ENCODE measurements around the gene ARSB. TPM values are rescaled to one million over a fixed set of nuclear protein-coding genes. Genes with fewer than 3 reads are reported as not detected.

ARSB gene
- 5.0 TPM for polyA plus RNA-seq (2012; ENCODE audit: insufficient read length, low read depth)

GRCh38 chr5:78985116-78985724, at the start of gene ARSB:
TSS of gene ARSB (minus strand) at chr5:78985310. CDS start at chr5:78985248, 62 bp downstream.
- TF ChIP-seq TAF1 (IDR thresholded peaks at IDR 0.05; ENCODE audit: borderline replicate concordance, insufficient read depth, low read length) (no peak), FOXP2 (optimal IDR thresholded peaks at IDR 0.05; ENCODE audit: borderline replicate concordance, extremely low read depth, extremely low read length, insufficient read depth) (no peak), SIN3A (IDR thresholded peaks at IDR 0.05; ENCODE audit: borderline replicate concordance, insufficient read depth, low read length) (no peak), POLR2AphosphoS5 (IDR thresholded peaks at IDR 0.05; ENCODE audit: low read depth, low read length) (no peak)
- TF ChIP-seq, protein P1, sequence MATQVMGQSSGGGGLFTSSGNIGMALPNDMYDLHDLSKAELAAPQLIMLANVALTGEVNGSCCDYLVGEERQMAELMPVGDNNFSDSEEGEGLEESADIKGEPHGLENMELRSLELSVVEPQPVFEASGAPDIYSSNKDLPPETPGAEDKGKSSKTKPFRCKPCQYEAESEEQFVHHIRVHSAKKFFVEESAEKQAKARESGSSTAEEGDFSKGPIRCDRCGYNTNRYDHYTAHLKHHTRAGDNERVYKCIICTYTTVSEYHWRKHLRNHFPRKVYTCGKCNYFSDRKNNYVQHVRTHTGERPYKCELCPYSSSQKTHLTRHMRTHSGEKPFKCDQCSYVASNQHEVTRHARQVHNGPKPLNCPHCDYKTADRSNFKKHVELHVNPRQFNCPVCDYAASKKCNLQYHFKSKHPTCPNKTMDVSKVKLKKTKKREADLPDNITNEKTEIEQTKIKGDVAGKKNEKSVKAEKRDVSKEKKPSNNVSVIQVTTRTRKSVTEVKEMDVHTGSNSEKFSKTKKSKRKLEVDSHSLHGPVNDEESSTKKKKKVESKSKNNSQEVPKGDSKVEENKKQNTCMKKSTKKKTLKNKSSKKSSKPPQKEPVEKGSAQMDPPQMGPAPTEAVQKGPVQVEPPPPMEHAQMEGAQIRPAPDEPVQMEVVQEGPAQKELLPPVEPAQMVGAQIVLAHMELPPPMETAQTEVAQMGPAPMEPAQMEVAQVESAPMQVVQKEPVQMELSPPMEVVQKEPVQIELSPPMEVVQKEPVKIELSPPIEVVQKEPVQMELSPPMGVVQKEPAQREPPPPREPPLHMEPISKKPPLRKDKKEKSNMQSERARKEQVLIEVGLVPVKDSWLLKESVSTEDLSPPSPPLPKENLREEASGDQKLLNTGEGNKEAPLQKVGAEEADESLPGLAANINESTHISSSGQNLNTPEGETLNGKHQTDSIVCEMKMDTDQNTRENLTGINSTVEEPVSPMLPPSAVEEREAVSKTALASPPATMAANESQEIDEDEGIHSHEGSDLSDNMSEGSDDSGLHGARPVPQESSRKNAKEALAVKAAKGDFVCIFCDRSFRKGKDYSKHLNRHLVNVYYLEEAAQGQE (IDR thresholded peaks at IDR 0.05; ENCODE audit: insufficient read depth in 1 of 2, low read depth in 2 of 2, low read length in 2 of 2), result no peak

DNA sequence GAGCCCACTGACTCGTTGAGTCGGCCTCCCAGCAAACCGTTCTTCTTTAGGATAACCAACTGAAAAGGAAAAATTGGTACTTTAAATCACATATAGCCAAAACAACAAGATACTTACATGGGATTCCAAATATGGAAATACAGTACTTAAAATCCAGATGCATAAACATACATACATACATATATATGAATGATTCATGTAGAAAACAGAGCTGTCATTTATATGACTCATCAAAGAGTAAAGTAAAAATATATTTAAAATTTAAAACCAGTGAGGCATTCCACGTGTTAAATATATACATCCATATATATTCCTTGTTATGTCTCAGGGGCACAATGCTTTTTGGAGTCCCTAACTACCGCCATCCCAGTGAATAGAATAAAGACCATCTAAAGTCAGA, 47.7 kb upstream of the ARSB start:
- TF ChIP-seq SIN3A (IDR thresholded peaks at IDR 0.05; ENCODE audit: borderline replicate concordance, insufficient read depth, low read length), result no peak
- TF ChIP-seq FOXP2 (optimal IDR thresholded peaks at IDR 0.05; ENCODE audit: borderline replicate concordance, extremely low read depth, extremely low read length, insufficient read depth), result no peak
- TF ChIP-seq, protein P1 (IDR thresholded peaks at IDR 0.05; ENCODE audit: insufficient read depth in 1 of 2, low read depth in 2 of 2, low read length in 2 of 2), result no peak
- no peak for TF ChIP-seq POLR2AphosphoS5 (IDR thresholded peaks at IDR 0.05; ENCODE audit: low read depth, low read length)
- no peak for TF ChIP-seq TAF1 (IDR thresholded peaks at IDR 0.05; ENCODE audit: borderline replicate concordance, insufficient read depth, low read length)

DNA sequence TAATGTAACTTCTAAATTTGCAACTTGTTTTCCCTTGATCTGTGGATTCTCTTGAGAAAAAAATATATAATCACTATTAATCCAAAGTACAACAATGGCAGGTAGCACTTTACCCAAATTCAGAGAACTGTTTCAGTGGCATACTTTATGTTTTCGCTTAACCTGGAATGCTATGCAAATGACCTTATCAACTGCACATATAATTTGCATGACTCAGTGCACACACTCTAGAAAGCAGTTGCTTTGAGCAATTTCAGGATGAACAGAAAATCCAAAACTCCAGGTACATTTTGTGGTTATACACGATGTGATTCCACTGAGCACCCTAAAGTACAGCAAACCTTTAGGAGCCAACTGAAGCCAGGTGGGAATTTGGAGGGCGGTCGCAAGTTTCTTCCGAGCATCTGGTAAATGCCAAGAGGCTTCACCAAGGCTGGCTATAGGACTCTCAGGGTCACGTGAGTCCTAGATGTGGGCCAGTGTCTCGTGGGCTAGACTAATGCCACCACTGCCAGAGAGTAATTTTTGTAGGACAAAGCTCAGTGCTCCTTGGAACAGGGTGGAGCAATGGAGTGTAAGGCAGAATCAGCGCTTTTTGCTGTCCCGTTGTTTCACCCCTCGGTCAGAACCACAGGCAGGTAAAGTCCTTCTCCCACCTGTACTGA, 47.1 kb upstream of the ARSB start:
- TF ChIP-seq FOXP2 (optimal IDR thresholded peaks at IDR 0.05; ENCODE audit: borderline replicate concordance, extremely low read depth, extremely low read length, insufficient read depth), result no peak
- no peak for TF ChIP-seq POLR2AphosphoS5 (IDR thresholded peaks at IDR 0.05; ENCODE audit: low read depth, low read length)
- no peak for TF ChIP-seq SIN3A (IDR thresholded peaks at IDR 0.05; ENCODE audit: borderline replicate concordance, insufficient read depth, low read length)
- TF ChIP-seq, protein P1 (IDR thresholded peaks at IDR 0.05; ENCODE audit: insufficient read depth in 1 of 2, low read depth in 2 of 2, low read length in 2 of 2), result no peak
- no peak for TF ChIP-seq TAF1 (IDR thresholded peaks at IDR 0.05; ENCODE audit: borderline replicate concordance, insufficient read depth, low read length)

DNA sequence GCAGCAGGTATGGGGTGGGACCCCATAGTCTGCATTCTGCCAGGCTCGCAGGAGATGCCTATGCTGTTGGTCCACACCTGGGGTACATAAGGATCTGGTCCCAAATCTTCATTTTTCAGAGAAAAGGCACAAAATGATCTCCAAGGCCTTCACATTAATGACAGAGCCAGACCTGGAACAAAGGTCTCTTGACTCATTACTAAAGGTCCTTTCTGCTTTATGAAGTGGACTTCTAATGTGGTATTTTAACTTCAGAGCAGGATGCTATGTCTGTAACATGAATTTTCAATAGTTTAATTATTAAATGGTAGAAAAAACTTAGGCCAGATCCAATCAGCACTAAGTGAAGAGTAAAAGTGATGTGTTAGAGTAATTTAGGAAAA, 46.4 kb upstream of the ARSB start:
- TF ChIP-seq POLR2AphosphoS5 (IDR thresholded peaks at IDR 0.05; ENCODE audit: low read depth, low read length), result no peak
- TF ChIP-seq, protein P1 (IDR thresholded peaks at IDR 0.05; ENCODE audit: insufficient read depth in 1 of 2, low read depth in 2 of 2, low read length in 2 of 2), result no peak
- no peak for TF ChIP-seq FOXP2 (optimal IDR thresholded peaks at IDR 0.05; ENCODE audit: borderline replicate concordance, extremely low read depth, extremely low read length, insufficient read depth)
- TF ChIP-seq TAF1 (IDR thresholded peaks at IDR 0.05; ENCODE audit: borderline replicate concordance, insufficient read depth, low read length), result no peak
- no peak for TF ChIP-seq SIN3A (IDR thresholded peaks at IDR 0.05; ENCODE audit: borderline replicate concordance, insufficient read depth, low read length)

Data from PFSK-1 (cell line).